Mesothelial cell of epicardium (in vitro differentiated cells): ENCODE measurements around the gene IL1F10. TPM values are rescaled to one million over a fixed set of nuclear protein-coding genes. Genes with fewer than 3 reads are reported as not detected.

ENCODE experiments used
- DNase-seq, 2 experiments: peaks; one replicate each; pipeline ENCODE4 v3.0.0; 2021; ENCODE audit warnings: low spot score in 2 of 2; ENCODE audit not compliant: unreplicated experiment in 2 of 2
- H3K27ac Mint-ChIP-seq: 2 replicates; pipeline ENCODE4 v1.8.0; 2021; ENCODE audit warnings: mixed read lengths
- H3K27me3 Mint-ChIP-seq: 2 replicates; pipeline ENCODE4 v1.8.0; 2021; ENCODE audit warnings: low read depth, mixed read lengths
- H3K36me3 Mint-ChIP-seq: 2 replicates; pipeline ENCODE4 v1.8.0; 2021; ENCODE audit warnings: mixed read lengths
- H3K4me1 Mint-ChIP-seq: 2 replicates; pipeline ENCODE4 v1.8.0; 2021; ENCODE audit warnings: mixed read lengths
- H3K4me3 Mint-ChIP-seq: 2 replicates; pipeline ENCODE4 v1.8.0; 2021; ENCODE audit warnings: mild to moderate bottlenecking, moderate library complexity, mixed read lengths
- H3K9me3 Mint-ChIP-seq: 2 replicates; pipeline ENCODE4 v1.8.0; 2021; ENCODE audit warnings: mixed read lengths
- total RNA-seq: library from RNA; stranded (reverse); gene quantifications from 3 replicates; pipeline ENCODE4 v1.2.1, GENCODE V29; 2021
- TF ChIP-seq, protein P1 (sequence below): fragments of 200-600 bp; sonication (generic); IDR thresholded peaks from one replicate; pipeline ENCODE4 v1.5.0; 2021; ENCODE audit warnings: antibody characterized with exemption; ENCODE audit not compliant: unreplicated experiment

IL1F10 gene
- total RNA-seq, 1 donor from 2014 or later: not detected

- Mint-ChIP-seq H3K36me3 (peaks cover 2% of the 10 kb centered on the region), H3K4me1 (no peaks in the 10 kb centered on the region), H3K27ac (no peak overlapping the region), H3K4me3 (no peak overlapping the region), H3K9me3 (peaks cover 34% of the 10 kb centered on the region), H3K27me3 (peaks cover 18% of the 10 kb centered on the region)
- DNase-seq: no peak
- TF ChIP-seq, protein P1, sequence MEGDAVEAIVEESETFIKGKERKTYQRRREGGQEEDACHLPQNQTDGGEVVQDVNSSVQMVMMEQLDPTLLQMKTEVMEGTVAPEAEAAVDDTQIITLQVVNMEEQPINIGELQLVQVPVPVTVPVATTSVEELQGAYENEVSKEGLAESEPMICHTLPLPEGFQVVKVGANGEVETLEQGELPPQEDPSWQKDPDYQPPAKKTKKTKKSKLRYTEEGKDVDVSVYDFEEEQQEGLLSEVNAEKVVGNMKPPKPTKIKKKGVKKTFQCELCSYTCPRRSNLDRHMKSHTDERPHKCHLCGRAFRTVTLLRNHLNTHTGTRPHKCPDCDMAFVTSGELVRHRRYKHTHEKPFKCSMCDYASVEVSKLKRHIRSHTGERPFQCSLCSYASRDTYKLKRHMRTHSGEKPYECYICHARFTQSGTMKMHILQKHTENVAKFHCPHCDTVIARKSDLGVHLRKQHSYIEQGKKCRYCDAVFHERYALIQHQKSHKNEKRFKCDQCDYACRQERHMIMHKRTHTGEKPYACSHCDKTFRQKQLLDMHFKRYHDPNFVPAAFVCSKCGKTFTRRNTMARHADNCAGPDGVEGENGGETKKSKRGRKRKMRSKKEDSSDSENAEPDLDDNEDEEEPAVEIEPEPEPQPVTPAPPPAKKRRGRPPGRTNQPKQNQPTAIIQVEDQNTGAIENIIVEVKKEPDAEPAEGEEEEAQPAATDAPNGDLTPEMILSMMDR: no peak
Measured at GRCh38 chr2:113098041-113098440, 30.3 kb downstream of the IL1F10 start.

- no peak overlapping the region for H3K4me3 Mint-ChIP-seq
- H3K4me1 Mint-ChIP-seq: no peaks in the 10 kb centered on the region
- H3K27ac Mint-ChIP-seq: no peak overlapping the region
- H3K9me3 Mint-ChIP-seq: peaks cover 39% of the 10 kb centered on the region
- peaks cover 14% of the 10 kb centered on the region for H3K27me3 Mint-ChIP-seq
- H3K36me3 Mint-ChIP-seq: peaks cover 2% of the 10 kb centered on the region
- no peak for DNase-seq
- TF ChIP-seq, protein P1: no peak
Measured at GRCh38 chr2:113098532-113098931, 30.8 kb downstream of the IL1F10 start.

DNA sequence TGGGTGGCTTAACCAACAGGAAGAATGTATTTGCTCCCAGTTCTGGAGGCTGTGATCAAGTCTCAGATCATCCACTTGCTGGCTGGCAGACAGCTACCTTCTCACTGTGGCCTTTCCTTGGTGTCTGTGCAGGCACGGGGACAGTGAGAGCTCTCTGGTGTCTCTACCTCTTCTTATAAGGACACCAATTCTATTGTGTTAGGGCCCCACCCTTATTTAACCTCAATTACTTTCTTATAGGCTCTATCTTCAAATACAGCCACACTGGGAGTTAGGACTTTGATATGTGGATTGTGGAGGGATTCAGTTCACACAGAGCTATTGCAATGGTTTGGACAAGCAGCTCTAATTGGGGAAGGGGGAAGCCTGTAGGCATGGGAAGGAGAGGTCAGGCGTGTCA is 34.4 kb downstream of the IL1F10 start:
- TF ChIP-seq, protein P1: no peak
- Mint-ChIP-seq H3K4me3 (no peak overlapping the region), H3K4me1 (no peaks in the 10 kb centered on the region), H3K9me3 (peaks cover 29% of the 10 kb centered on the region), H3K36me3 (peaks cover 2% of the 10 kb centered on the region), H3K27me3 (peaks cover 15% of the 10 kb centered on the region), H3K27ac (no peak overlapping the region)
- DNase-seq: no peak

DNA sequence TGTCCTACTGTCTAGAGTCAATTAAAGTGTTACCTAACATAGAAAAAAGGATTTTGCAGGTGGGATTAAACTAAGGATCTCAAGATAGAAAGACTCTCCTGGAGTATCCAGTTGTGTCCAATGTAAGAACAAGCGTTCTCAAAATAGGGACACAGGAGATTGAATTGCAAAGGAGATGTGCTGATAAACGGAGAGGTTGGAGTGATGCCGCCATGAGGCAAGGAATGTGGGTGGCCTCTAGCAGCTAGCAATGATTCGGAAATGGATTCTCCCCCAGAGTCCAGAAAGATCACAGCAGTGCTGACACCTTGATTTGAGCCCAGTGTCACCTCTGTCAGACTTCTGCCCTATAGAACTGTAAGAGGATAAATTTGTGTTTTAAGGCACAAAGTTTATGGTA is 35.5 kb downstream of the IL1F10 start:
- no peak for DNase-seq
- Mint-ChIP-seq H3K4me3 (no peak overlapping the region), H3K36me3 (peaks cover 2% of the 10 kb centered on the region), H3K27me3 (peaks cover 17% of the 10 kb centered on the region), H3K9me3 (peaks cover 18% of the 10 kb centered on the region), H3K27ac (no peak overlapping the region), H3K4me1 (no peaks in the 10 kb centered on the region)
- TF ChIP-seq, protein P1: no peak

GRCh38 chr2:113104054-113104611 is 36.4 kb downstream of the IL1F10 start:
- no peak for DNase-seq
- TF ChIP-seq, protein P1: no peak
- Mint-ChIP-seq H3K4me1 (no peaks in the 10 kb centered on the region), H3K4me3 (no peak overlapping the region), H3K36me3 (no peaks in the 10 kb centered on the region), H3K9me3 (peaks cover 16% of the 10 kb centered on the region), H3K27ac (no peak overlapping the region), H3K27me3 (peaks cover 23% of the 10 kb centered on the region)
